ENCODE data around the gene USP4.
A peak's percentile ranks its signal among the peaks of the same experiment; 100 is the strongest.

Gene USP4

GRCh38 chr3:49339941-49340800, at the start of gene USP4:
Gene USP4 (minus strand): TSS chr3:49340053. CDS start chr3:49340024, 29 bp downstream.
- peak within 1 kb of the TSS; percentile 94 for H3K27ac ChIP-seq
- peak; percentile 67 for TF ChIP-seq ZFX (IDR thresholded peaks at IDR 0.05)
- TF ChIP-seq, protein P1, sequence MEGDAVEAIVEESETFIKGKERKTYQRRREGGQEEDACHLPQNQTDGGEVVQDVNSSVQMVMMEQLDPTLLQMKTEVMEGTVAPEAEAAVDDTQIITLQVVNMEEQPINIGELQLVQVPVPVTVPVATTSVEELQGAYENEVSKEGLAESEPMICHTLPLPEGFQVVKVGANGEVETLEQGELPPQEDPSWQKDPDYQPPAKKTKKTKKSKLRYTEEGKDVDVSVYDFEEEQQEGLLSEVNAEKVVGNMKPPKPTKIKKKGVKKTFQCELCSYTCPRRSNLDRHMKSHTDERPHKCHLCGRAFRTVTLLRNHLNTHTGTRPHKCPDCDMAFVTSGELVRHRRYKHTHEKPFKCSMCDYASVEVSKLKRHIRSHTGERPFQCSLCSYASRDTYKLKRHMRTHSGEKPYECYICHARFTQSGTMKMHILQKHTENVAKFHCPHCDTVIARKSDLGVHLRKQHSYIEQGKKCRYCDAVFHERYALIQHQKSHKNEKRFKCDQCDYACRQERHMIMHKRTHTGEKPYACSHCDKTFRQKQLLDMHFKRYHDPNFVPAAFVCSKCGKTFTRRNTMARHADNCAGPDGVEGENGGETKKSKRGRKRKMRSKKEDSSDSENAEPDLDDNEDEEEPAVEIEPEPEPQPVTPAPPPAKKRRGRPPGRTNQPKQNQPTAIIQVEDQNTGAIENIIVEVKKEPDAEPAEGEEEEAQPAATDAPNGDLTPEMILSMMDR (conservative IDR thresholded peaks at IDR 0.05), result peak; percentile 65

- H3K27ac ChIP-seq, result no peak overlapping the region
- TF ChIP-seq ZFX (IDR thresholded peaks at IDR 0.05), result no peak
- TF ChIP-seq, protein P1 (conservative IDR thresholded peaks at IDR 0.05), result no peak
Measured at GRCh38 chr3:49389297-49389696, 49.4 kb upstream of the USP4 start.

DNA sequence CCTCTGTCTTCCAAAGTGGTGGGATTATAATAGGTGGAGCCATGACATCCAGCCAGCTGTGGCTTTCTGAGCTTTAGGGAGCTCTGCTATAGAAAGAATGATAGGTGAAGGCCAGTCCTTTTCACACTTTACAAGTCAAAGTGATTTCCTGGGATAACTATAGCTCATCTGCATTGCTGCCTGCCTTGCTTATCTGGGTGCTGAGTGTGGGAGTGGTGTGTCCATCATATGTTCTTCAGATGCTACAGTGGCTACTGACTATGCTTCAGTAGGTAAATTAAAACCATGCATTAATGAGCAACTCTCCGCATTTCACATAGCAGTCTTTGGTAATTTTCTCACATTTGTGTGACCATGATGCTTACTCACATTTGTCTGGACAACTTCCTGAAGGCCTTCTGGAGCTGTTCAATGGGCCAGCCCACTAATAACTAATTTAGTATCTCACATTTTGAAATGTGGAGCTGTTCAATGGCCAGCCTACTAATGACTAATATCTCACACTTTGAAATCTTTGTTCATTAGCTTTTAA, 48.5 kb upstream of the USP4 start:
- TF ChIP-seq ZFX (IDR thresholded peaks at IDR 0.05), result no peak
- TF ChIP-seq, protein P1 (conservative IDR thresholded peaks at IDR 0.05), result no peak
- no peak overlapping the region for H3K27ac ChIP-seq

DNA sequence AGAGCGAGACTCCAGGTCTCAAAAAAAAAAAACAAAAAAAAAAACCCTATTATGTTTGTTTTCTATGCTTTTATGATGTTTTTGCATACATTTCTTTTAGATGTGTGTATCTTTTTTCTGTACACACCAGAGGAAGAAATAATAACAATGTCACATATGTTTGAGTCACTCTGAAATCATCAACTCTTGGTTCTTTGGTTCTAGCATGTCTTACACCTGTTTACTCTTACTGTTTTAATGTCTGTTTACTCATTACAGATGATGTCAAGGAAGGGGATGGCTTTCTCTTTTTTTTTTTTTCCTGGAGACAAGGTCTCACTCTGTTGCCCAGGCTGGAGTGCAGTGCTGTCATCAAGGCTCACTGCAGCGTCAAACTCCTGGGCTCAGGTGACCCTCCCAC, 47.9 kb upstream of the USP4 start:
- TF ChIP-seq, protein P1 (conservative IDR thresholded peaks at IDR 0.05), result no peak
- no peak for TF ChIP-seq ZFX (IDR thresholded peaks at IDR 0.05)
- no peak overlapping the region for H3K27ac ChIP-seq

DNA sequence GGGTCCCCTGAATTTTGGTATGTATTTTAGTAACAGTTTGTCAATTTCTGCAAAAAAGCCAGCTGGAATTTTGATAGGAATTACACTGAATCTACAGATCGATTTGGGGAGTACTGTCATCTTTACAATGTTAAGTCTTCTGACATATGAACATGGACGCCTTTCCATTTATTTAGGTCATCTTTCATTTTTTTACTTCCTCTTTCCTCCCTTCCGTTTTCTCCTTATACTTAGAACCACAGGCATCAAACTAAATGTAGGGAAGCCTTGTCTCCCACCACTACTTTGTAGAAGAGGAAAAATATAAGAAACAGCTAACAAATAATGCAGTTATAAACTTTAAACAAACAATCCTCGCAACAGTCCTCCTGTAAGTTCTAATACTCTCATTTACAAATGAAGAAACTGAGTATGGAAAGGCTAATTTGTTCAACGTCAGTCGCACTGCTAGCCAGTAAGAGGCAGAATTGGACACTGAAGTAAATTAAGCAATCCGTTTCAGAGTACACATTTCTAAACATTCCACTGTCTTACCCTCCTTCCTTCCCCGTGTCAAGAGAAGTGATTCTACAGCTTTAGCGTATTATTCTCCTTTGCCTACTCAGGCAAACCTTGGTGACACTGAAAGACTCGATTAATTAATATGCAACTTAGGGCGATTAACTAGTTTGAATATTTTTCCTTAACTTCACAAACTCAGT, 46.4 kb upstream of the USP4 start:
- no peak for TF ChIP-seq ZFX (IDR thresholded peaks at IDR 0.05)
- TF ChIP-seq, protein P1 (conservative IDR thresholded peaks at IDR 0.05), result no peak
- no peak overlapping the region for H3K27ac ChIP-seq

DNA sequence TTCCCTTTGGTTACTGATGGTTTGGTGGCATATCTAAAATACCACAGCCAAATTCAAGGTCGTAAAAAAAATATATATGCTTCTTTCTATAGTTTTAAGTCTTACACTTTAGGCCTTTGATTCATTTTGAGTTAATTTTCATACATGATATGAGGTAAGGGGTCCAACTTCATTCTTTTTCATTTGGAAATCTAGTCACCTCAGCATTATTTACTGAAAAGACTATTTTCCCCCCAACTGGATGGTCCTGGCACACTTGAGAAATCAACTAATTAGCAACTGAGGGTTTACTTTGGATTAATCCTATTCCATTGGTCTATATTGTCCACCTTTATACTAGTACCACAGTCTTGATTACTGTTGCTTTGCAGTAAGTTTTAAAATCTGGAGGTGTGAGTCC, 45.8 kb upstream of the USP4 start:
- TF ChIP-seq, protein P1 (conservative IDR thresholded peaks at IDR 0.05), result no peak
- no peak for TF ChIP-seq ZFX (IDR thresholded peaks at IDR 0.05)
- H3K27ac ChIP-seq, result no peak overlapping the region

- TF ChIP-seq, protein P1 (conservative IDR thresholded peaks at IDR 0.05), result no peak
- no peak for TF ChIP-seq ZFX (IDR thresholded peaks at IDR 0.05)
- no peak overlapping the region for H3K27ac ChIP-seq
Measured at GRCh38 chr3:49383387-49383786, 43.5 kb upstream of the USP4 start.
